Spleen (tissue), 7 donors: ENCODE measurements around the gene NRCAM.

Experiments used
- POLR2A ChIP-seq, 3 donors: fragments of 450-650 bp; IDR thresholded peaks; one replicate each; pipeline ENCODE4 v1.5.1; 2017; ENCODE audit warnings: antibody characterized with exemption in 3 of 3, mild to moderate bottlenecking in 1 of 3
- TF ChIP-seq, protein P1 (sequence below), 11 experiments: fragments of 200-600 bp in 7 of 11; fragments of 450-650 bp in 4 of 11; sonication (generic) in 4 of 11; IDR thresholded peaks in 8 of 11; conservative IDR thresholded peaks in 3 of 11; 1 replicate in 7 of 11; 2 replicates in 4 of 11; pipeline versions ENCODE4 v1.4.0 to v1.8.0; 2016 to 2021; ENCODE audit warnings: antibody characterized with exemption in 11 of 11, inconsistent platforms in 4 of 11, mild to moderate bottlenecking in 1 of 11
- donor health status: DM: no; HTN: no; CAD: no; lungs with moderate emphysema.
- donor health status: DM: no; HTN: no; CAD: no.
- donor health status: DM: no; HTN: no; CAD: no.

DNA sequence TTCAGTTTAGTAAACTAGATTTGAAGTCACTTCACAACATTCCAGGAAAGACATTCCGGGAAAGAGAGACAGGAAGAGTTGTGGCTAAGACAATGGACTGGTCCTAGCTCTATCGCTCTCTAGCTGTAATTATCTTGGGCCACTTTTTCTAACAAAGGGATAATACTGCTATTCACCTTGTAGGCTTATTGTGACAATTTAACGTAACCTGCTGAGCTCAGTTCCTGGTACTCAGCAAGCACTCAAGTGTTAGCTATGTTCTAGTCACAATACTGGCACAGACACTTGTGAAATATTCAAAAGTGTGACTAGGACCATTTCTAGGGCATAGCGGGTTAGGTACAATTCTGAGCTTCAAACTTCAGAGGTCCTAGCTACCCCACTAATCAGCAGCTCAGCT, 12.0 kb upstream of the NRCAM start:
- TF ChIP-seq POLR2A (IDR thresholded peaks at IDR 0.05) = no peak
- TF ChIP-seq, protein P1, sequence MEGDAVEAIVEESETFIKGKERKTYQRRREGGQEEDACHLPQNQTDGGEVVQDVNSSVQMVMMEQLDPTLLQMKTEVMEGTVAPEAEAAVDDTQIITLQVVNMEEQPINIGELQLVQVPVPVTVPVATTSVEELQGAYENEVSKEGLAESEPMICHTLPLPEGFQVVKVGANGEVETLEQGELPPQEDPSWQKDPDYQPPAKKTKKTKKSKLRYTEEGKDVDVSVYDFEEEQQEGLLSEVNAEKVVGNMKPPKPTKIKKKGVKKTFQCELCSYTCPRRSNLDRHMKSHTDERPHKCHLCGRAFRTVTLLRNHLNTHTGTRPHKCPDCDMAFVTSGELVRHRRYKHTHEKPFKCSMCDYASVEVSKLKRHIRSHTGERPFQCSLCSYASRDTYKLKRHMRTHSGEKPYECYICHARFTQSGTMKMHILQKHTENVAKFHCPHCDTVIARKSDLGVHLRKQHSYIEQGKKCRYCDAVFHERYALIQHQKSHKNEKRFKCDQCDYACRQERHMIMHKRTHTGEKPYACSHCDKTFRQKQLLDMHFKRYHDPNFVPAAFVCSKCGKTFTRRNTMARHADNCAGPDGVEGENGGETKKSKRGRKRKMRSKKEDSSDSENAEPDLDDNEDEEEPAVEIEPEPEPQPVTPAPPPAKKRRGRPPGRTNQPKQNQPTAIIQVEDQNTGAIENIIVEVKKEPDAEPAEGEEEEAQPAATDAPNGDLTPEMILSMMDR (IDR thresholded peaks at IDR 0.05 in 8 of 11, conservative IDR thresholded peaks at IDR 0.05 in 3 of 11) = no peak
